NCI-H2081 (cell line): ENCODE data around the gene LMF1.
"Not testable (repeated sequence)": the region's sequence is repeated elsewhere in the genome, so short reads cannot be mapped to it uniquely, and the experiment has no call there.

Experiments
- DNase-seq, 2 experiments: peaks; one replicate each; lab custom pipeline; 2025; lab: John Stamatoyannopoulos, UW

The LMF1 gene

DNA sequence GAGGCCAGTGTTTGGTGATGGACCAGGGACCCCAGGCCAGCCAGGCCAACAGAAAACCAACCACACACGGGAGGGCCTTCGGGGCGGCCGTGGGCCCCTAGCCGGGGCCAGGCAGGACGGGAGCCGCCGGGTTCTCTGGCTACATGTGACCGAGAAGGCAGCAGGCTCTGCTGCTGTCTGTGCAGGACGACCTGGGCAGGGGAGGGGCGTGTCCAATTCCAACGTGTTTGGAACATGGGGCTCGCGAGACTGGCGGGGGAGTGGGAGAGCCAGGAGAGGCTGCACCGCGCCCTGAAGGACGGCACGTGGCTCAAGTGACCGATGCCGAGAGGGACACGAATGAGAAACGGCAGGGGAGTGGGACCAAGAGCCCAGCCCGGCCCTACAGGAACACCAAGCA is 75.4 kb downstream of the LMF1 start:
- DNase-seq, result no peak

DNA sequence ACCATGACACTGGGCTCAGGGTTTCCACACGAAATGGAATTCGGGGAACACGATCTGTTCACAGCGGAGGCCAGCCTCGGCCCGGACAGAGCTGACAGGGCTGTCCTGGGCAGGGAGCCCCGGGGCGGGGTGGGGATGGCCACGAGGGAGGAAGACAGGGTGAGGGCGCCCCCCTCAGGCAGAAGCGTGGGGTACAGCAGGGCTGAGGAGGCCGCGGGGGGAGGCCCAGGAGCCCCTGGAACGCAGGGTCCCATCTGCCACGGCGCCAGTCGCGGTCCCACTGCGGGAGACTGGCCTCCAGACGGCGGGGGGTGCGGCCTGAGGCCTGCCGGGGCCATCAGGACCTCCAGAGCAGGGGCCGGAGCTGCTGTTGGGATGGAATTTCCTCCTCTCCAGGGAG is 75.9 kb downstream of the LMF1 start:
- DNase-seq, result no peak

DNA sequence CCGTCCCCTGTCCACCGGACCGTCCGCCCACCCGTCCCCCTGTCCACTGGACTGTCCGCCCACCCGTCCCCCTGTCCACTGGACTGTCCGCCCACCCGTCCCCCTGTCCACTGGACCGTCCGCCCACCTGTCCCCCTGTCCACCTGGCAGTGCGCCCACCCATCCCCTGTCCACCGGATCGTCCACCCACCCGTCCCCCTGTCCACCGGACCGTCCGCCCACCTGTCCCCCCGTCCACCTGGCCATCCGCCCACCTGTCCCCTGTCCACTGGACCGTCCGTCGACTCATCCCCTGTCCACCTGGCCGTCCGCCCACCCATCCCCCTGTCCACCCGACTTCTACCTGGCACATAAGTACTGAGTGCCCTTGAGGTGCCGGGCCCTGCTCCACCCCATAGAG is 76.6 kb downstream of the LMF1 start:
- no peak for DNase-seq

DNA sequence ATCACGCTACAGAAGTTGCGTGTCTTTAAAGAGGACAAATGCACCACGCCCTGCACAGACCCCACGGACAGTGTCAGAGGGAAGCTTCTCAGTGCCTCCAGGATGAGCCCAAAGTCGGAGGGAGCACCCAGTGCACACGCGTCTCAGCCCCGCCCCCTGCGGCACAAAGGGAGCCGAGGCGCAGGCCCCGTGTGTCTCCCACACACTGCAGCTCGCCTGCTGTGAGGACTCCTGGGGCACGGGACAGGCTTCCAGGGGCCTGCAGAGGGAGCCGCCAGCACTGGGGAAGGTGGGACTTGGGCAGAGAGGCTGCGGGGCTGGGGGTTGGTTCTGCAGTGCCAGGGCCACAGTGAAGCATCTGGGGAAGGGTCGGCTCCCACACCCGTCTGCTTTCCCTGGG is 77.4 kb downstream of the LMF1 start:
- DNase-seq, result no peak

DNA sequence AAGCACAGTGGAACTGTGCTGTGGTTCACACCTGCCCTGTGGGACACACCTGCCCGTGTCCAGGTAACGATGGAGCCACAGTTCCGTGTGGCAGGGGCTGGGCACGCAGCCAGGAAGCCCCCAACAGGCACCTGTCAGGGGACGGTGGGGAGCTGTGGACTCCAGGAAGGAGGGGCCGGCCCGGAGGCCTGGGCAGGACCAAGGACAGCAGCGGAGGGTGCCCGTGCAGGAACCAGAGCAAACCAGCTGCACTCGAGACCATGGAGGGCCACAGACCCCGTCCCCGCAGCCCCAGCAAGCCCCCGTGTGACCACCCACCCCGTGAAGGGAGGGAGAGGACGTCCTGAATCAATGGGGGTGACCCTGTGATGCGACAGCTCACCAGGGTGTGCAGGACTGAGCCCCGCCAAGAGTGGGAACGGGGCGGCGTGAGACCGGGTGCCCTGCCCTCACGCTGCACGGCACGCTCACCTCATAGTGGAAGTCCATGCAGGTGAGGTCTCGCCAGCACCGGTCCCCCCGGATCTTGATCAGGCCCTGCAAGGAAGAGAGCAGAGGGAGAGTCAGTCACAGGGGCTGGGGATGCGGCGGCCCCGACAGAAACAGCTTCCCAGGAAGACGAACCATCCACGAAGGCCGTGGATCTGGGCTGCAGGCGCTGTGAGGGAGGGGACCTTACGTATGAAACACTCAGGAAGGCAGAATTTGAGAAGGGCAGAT is 78.1 kb downstream of the LMF1 start:
- no peak for DNase-seq

DNA sequence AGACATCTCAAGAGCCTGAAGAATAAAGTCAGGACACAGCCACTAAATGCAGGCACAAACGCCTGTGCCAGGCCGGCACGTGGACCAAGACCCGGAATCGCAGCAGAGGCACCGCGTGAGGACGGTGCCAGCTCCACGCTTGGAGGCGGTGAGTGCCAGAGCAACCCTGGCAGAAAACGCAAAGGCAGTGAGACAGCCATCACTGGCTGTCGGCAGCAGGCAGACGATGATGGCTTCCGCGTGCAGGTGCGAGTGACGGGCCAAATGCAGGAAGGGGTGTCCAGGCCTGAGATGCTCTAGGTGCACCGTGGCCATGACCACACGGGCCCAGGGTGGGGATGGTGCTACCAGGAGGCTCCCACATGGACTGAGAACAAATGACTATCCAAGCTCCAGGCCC is 78.8 kb downstream of the LMF1 start:
- DNase-seq, result no peak

DNA sequence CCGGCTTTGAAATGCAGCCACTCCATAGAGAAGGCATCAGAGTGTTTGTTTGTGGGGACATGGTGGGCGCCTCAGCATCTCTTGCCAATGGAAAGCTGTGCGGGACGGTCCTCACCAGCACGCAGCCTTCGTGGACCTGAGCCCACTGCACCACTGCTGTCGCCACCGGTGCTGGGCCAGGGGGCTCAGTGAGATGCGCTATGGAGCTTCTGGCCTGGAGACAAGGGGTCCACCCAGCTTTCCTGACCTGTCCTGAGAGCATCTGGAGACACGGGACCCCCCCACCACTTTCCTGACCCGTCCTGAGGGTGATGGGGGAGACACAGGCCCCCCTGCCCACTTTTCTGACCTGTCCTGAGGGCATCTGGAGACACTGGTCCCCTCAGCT is 79.4 kb downstream of the LMF1 start:
- DNase-seq, result no peak

DNA sequence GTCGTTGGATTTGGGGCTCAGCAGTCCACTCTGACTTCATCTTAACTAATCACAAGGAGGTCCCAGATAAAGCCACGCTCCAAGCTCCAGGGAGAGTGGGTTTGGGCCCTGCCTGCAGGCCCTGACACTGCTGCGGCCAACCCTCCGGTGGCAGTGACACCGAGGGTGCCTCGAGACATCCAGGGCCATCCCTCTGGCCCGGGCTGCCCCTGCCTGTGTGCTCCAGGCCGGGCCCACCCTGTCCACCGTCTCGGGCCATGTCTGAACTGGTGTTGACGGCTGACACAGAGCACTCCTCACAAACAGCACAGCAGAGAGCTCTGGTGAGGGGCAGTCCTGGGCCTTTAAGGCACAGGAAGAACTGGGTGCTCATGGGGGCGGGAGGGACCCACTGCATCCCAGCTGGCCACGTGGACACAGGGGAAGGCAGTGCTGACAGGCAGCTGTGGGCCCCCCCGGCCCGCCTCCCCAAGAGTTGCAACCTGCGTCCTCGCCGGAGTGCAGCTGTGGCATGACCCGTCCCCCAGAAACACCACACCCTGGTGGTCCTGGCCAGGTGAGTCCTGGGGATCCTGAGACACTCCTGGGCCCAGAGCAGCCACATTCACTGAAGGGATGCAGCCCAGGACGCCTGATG is 80.0 kb downstream of the LMF1 start:
- no peak for DNase-seq

DNA sequence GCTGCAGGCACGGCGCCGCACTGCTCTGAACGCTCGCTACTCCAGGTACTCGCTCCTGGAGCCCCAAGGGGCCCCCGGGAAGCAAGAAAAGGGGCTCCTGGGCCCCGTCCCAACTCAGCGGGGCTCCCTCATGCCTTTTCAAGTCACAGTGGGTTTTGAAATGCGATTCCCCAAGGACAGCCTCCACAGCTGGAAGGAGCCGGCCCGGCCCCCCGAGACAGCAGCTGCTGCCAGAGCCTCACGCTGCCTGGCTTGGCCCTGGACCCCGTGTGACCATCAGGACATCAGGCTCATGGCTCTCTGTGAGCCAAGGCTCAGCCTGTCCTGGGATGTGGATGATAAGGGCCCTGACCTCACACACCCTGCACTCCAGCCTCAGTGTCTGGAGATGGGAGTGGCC is 80.6 kb downstream of the LMF1 start:
- no peak for DNase-seq

DNA sequence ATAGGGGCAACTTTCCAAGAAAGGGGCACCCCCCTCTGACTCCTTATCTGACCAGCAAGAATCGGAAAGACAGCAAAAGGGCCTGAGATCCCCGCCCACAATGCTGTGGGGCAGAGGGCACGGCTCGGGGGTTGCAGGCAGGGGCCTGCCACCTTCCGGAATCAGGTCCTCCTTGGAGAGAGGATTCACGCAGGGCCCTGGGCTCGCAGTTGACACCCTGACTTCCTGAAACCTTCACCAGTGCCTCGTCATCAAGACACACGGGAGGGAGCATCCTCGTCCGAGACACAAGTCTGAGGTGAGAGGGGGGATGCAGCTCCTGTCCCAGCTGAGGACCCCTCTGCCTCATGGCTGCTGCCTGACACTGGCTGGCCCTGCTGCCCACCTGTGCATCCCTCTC is 81.2 kb downstream of the LMF1 start:
- DNase-seq, result no peak

DNA sequence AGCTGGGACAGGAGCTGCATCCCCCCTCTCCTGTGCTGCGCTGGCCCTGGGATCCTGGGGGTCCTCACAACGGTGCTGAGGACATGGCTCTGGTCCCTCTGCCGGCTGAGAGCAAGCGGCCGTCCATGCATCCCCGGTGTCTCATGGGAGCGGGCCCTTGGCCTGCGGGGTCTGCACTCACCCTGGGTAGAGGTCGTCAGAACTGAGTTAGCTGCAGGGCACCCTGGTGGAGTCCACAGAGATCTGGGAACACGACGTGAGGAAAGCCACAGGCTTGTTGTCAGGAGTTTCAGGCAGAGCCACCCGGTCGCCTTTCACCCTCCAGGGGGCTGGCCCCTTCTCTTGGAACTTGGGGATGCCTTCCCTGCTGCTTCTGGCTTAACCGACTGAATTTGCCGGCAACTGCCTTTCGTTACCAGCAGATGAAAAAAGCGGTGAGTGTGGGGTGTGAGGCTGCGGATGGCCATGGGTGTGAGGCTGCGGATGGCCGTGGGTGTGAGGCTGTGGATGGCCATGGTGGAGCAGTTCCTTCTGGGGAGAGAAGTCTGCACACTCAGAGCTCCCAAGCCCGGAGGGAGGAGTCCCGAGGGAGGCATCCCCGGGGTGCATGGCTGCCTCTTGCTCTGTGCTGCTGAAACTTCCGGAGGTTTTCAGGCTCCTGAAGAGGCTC is 81.7 kb downstream of the LMF1 start:
- DNase-seq, result no peak

DNA sequence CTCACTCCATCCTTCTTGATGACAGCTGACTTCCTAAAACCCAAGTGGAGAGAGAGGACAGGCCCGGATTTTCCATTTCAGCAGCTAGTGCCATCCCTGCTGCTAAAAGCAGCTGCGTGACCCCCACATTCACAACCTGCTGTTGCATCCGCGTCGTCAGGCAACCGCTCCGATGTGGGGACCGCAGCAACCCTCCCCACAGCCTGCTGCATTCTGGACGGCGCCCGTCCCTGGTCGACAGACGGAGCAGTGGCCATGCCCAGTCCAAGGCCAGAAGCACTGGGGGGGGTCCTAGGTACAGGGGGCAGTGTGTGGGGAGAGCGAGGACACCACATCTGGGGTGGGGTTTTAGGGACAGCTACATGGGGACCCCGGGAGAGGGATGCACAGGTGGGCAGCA is 82.3 kb downstream of the LMF1 start:
- DNase-seq, result not testable (repeated sequence)

DNA sequence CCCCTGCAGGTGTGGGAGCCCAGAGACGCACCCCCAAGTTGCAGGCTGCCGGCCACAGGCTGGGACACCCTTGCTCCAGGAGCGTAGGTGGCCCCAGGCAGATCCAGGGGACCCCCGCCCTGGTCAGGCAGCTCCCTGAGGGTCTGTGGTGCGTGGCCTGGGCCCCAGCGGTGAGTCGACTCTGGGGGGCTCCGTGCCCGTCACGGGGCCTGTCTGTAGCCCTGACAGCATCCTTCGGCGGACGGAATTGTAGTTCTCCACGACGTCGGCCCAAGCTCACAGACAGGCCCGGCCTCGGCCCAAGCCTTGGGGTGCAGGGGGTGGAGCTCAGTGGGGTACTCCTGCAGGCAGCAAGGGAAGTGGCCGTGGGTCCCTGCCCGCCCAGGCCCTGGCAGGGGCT is 82.9 kb downstream of the LMF1 start:
- no peak for DNase-seq

DNA sequence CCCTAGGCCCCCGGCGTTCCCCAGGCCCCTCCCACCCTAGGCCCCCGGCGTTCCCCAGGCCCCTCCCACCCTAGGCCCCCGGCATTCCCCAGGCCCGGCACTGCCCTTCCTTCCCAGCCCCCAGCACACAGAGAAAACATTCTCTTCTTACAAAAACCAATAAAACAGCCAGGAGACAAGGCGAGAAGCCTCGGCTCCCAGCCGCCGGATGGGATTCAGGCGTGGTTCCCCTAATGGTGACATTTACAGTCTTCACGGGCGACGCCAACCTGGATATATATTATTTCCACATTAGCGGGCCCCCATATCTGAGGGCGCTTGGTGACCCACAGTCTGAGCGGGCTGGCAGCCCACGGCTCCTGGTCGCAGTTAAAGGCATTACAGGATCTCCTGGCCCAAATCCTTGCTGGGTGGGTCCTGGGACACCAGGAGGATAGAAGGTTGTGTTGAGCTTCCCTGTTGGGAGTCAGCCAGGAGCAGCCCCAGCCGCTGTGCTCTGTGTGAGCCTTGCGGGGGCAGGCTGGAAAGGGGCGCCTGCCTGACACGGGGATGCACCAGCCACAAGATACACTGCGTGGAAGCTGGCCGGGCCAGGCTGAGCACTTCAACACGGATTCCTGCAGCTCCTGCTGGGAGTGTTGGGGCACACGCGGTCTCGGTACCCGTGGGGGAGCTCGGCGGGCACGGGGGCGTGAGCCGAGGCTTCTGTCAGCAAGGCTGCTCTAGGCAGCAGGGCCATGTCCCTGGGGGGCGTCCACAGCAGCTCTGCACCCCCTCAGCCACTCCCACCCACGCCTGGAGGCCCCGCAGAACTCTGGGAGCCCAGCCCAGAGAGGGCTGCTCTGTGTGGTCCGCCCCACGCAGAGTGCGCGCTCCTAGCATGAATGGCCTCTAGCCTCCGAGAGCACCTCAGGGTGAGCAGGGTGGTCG is 83.7 kb downstream of the LMF1 start:
- DNase-seq, result no peak

DNA sequence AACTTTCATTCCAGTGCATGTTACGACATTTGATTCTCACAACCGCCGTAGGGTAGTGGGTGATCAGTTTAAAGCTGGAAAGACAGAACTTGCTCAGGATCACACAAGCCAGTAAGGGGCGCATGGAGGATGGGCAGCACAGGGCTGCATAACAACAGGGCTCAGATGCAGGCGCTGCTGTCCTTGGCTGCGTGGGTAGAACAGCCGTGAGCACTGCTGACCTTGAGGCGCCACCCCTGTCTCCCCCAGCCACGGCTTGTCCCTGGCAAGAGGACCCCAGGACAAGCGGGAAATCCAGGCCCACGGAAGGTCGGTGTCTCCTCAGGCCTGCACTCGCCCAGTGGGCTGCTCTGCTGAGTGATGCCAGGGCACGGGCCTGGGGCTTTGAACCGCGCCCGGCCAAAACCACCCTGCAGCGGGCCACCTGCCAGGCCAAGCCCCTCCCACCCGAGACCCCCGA is 84.7 kb downstream of the LMF1 start:
- no peak for DNase-seq

DNA sequence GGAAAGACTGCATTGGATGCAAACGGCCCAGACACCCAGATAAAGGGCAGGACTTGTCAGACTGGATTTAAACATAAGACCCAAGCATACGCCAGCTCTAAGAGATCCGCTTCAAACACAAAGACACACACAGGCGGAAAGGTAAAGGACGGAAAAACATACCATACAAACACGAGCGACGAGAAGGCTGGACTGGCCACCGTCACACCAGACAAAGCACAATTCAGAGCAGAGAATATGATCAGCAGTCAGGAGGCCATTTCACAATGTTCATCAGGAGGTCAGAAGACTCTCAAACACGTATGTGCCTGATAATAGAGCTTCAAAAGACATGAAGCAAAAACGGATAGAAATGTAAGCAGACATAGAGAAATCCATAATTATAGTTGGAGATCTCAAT is 85.4 kb downstream of the LMF1 start:
- DNase-seq, result no peak

DNA sequence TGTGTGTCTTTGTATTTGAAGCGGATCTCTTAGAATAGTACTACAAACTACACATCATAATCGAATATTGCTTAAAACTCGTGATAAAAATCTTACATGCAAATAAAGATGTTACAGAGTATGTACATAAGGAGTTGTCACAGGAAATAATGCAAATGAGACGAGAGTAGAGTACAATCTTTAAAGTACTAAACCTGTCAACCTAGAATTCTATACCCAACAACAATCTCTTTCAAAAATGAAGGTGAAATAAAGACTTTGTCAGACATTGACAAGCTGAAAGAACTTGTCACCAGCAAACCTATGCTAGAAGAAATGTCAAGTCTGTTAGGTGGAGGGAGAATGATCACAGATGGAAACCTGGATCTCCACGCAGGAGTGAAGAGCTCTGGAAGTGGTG is 86.6 kb downstream of the LMF1 start:
- DNase-seq, result no peak

DNA sequence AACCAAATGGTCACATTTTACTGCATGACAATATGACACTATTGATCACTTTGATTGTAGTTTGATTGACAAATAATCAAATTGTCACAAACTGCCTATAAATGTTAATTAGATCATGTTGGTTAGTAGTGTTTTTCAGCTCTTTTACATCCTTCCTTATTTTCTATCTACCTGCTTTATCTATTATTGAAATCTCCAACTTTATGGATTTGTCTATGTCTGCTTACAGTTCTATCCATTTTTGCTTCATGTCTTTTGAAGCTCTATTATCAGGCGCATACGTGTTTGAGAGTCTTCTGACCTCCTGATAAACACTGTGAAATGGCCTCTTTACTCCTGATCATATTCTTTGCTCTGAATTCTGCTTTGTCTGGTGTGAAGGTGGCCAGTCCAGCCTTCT is 87.0 kb downstream of the LMF1 start:
- DNase-seq, result no peak

DNA sequence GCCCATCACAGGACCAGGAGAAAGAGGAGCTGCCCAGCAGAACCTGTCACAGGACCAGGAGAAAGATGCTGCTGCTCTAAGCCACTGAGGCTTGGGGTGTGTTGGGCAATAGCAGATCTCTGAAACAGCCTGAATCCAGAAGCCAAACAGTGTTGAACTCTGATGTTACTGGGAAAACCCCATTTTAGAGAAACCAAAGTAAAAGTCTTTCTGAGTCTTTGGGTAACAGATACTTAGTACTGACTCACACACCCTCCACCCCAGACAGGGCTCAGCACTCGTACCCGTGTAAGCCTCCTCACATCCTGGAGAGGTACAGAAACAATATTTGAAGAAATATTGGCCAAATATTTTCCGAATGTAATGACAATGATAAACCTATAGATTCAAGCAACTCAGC is 87.4 kb downstream of the LMF1 start:
- no peak for DNase-seq

DNA sequence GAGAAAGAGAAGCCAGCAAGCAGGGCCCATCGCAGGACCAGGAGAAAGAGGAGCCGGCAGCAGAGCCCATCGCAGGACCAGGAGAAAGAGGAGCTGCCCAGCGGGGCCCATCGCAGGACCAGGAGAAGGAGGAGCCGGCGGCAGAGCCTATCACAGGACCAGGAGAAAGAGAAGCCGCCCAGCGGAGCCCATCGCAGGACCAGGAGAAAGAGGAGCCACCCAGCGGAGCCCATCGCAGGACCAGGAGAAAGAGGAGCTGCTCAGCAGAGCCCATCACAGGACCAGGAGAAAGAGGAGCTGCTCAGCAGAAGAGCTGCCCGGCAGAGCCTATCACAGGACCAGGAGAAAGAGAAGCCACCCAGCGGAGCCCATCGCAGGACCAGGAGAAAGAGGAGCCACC is 88.1 kb downstream of the LMF1 start:
- not testable (repeated sequence) for DNase-seq

DNA sequence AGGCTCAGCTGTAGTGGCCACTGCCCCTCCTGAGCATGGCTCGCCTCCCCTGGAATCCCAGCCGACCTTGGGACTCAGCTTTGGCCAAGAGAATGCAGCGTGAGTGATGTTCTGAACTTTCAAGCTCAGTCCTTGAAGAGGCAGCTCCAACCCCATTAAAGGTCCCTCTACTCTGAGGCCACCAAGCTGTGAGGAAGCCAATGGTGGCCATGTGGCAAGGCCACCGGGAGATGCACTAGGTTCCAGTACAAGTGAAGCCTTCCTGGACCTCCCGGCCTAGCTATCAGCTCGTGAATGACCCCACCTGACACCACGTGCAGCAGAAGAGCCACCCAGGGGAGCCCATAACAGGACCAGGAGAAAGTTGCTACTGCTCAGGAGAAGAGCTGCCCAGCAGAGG is 88.5 kb downstream of the LMF1 start:
- no peak for DNase-seq
